T-helper 1 cell (primary cell): ENCODE data around the gene ZNF598.

Experiments
- DNase-seq, 5 donors: peaks; one replicate each; pipeline ENCODE4 v3.0.0-alpha.2; 2012 to 2020
- total RNA-seq, 4 donors: gene quantifications; one replicate each; lab custom pipeline; 2026; lab: John Stamatoyannopoulos, UW

The ZNF598 gene
- 35.6 to 56.5 (median 45.7) reads per million in 4 donors for total RNA-seq

DNA sequence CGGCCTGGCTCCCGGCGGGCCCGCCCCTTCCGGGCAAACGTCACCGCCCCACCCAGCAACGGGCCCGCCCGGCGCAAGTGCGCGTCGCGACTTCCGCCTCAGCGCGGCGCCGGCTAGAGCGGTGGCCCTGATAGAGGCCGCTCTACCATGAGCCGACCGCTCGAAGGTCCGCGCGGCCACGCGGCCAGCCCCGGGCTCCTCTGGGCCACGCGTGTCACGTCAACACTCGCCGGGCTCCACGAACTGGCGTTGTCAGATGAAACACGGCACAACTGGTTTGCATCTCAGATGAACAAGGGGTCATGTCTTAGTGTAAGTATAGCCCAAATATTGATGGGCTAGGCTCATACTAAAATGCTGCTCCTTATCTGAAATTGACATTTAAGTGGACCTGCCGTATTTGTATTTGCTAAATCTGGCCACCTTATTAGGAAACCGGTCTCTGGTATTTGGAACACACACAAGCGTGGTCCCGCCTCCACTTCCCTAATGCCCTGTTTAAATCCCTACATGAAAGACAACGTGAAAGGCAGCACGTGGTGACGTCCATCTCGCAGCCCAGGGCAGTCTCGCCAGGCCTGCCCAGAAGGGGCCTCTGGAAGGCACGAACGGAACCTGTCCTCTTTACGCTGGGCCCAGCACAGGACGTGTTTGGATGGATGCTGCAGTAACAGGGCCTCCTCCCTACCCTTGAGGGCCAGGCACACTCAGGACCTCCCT lies at the start of gene ZNF598:
Gene ZNF598 (minus strand): TSS at position 31 of the 720 bp plus-strand sequence.
- DNase-seq = peak; percentile 62 to 85 (median 71)

DNA sequence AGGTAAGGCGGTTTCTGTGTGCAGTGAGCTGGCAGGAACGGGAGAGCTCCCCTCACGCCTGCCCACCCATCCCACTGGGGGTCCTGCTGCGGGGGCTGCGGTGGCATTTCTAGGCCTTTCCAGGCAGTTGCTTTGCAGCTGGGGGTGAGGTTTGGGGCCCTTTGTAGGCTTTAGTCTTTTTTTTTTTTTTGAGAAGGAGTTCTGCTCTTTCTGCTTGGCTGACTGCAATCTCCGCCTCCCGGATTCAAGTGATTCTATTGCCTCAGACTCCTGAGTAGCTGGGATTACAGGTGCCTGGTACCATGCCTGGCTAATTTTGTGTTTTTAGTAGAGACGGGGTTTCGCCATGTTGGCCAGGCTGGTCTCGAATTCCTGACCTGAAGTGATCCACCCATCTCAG lies 49.3 kb upstream of the ZNF598 start:
- DNase-seq = no peak

DNA sequence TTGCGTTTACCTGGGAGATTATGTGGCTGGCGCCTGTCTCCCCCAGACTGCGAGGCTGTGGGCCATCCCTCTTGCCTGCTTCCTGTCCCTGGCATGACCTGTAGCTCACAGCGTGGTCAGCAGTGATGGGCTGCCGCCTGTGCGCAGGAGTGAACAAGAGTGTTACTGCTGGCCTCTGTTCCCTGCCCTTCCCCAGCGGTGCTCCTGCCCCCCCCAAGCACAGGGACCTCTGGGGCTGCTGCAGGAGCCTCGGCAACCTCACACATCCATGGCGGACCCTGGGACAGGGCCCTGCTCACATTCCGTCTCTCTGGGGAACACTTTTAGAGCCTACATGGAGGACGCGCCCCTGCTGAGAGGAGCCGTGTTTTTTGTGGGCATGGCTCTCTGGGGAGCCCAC lies 48.8 kb upstream of the ZNF598 start:
- no peak for DNase-seq

- no peak for DNase-seq
Measured at GRCh38 chr16:2057438-2057837, 47.8 kb upstream of the ZNF598 start.

- no peak for DNase-seq
Measured at GRCh38 chr16:2056681-2057407, 47.2 kb upstream of the ZNF598 start.

GRCh38 chr16:2056077-2056476 lies 46.5 kb upstream of the ZNF598 start:
- no peak for DNase-seq

DNA sequence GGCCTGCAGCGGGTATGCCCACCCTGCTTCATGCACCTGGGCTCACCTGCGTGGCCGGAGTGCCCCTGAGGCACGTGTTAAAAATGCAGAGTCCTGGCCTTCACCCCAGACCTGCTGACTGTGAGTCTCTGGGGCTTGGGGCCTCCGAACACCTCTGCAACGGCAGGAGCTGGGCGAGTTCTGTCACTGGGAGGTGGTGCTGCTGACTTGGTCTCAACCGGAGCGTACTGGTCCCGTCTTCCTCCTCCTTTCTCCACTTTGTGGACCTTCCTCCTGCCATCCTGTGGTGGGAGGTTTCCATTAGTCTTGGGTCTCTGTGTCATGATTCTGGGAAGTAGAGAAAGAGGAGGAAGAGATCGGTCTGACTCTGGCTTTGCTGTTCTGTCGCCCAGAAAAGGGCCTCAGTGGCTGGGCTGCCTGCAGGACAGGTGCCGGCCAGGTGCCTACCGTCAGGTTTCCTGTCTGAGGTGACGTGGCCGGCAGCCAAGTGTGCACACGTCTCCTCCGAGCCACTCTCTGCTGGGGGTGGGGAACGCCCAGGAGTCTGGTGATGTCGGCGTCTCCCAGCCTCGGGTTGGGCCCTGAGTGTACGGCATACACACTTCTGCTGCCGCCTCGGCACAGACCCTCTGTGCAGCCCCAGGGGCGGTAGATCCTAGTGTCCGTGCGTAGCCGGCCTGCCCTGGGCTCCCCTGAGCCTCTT lies 45.1 kb upstream of the ZNF598 start:
- DNase-seq = no peak

DNA sequence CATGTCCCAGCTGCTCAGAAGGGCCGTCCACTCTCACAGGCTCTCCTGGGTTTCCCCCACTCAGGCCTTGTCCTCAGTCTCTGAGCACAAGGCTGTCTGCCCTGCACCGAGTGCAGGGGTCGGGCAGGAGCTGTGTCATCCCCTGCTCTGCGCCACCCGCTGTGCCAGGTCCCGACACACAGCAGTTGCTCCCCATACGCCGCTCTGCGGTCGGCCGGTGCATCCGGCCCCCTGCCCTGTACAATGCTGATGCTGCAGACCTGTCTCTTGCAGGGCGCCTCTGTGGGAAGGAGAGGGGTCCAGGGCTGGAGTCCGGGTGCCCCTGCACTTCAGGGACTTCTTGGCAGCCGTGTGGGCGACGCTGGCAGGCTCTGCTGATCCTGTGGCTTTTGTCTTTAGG lies 44.3 kb upstream of the ZNF598 start:
- DNase-seq = no peak

GRCh38 chr16:2053211-2053610 lies 43.6 kb upstream of the ZNF598 start:
- no peak for DNase-seq

GRCh38 chr16:2048116-2048543 lies 38.5 kb upstream of the ZNF598 start:
- peak in 2 of 5 donors; percentile 11 to 17 for DNase-seq

- DNase-seq = peak; percentile 85 to 94 (median 89)
Measured at GRCh38 chr16:2047330-2048115, 37.9 kb upstream of the ZNF598 start, which contains the start of the genes NTHL1 and TSC2. Gene NTHL1 (minus strand): TSS chr16:2047834. CDS start chr16:2047823, 11 bp downstream. Gene TSC2 (plus strand): TSS chr16:2047985. CDS start chr16:2048616, 631 bp downstream.

- no peak for DNase-seq
Measured at GRCh38 chr16:2046893-2047329, 37.3 kb upstream of the ZNF598 start.

GRCh38 chr16:2045965-2046892 lies 36.6 kb upstream of the ZNF598 start:
- DNase-seq = no peak

- DNase-seq = no peak
Measured at GRCh38 chr16:2044541-2044940, 34.9 kb upstream of the ZNF598 start.

GRCh38 chr16:2043667-2044451 lies 34.2 kb upstream of the ZNF598 start:
- no peak for DNase-seq

DNA sequence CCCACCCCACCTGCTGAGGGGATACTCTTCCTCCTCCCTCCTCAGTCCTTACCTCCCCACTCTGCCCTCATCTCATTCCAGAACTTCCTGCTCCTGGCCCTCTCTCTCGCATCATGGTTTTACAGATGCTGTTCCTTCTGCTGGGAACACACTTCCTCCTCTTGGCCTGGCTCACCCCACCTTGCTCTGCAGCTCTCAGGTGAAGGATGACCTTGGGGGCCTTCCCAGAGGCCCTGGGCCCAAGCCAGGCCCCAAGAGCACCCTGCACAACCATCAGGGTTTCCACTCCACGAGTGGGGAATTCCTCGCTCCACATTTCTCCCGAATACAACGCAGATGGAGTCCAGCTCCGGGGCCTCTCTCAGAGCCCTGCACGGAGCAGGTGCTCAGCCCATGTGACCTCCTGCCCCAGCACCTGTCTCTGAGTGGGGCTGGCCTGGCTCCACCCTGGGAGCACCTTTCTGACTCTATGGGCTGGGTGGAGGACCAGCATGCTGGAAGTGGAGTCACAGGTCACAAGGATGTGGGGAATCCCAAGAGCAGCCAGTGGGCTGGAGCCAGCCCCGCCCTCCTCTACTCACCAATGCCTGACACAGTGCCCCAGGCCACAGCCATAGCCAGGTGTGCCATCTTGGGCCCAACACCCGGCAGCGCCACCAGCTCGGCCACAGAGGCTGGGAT lies 33.5 kb upstream of the ZNF598 start:
- DNase-seq = no peak

DNA sequence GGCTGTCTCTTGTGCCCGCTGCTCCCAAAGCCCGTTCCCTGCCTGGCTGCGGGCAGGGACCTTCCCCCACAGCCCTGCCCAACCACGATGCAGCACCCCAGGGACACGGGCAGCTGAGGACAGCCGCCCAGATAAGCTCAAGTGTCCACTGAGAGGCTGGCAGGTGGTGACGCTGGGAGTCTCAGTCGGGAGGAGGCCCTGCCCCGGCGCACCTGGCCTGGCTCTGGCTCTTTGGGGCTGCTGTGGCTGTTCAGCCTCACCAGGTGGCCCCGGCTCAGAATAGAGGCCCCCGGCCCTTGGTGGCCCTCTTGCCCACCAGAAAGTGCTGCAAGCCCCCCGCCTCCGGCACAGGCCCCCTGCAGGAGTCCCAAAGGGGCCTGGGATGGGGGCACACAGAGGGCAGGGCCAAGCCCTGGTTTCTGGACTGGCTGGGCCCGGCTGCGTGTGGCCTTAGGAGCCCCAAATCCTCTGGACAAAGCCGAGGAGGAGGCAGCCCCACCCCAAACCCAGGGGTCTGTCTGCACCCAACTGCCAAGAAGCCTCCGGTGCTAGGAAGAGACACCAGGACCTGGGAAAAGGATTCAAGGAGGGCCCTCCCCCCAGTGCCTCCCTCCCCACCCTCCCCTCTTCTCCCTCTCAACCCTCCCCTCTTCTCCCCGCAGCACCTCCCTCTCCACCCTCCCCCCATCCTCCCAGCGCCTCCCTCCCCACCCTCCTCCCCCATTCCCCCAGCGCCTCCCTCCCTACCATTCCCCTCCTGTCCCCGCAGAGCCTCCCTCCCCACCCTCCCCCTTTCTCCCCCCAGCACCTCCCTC lies 32.8 kb upstream of the ZNF598 start:
- DNase-seq = no peak

GRCh38 chr16:2040787-2041522 lies 31.3 kb upstream of the ZNF598 start:
- no peak for DNase-seq
